Thyroid gland (tissue), 4 donors: ENCODE data around the gene PTGER4.

Source experiments
- POLR2A ChIP-seq, 2 donors: fragments of 450-650 bp; IDR thresholded peaks; one replicate each; pipeline ENCODE4 v1.6.1; 2017; ENCODE audit warnings: antibody characterized with exemption in 2 of 2, mild to moderate bottlenecking in 2 of 2, moderate library complexity in 1 of 2
- TF ChIP-seq, protein P1 (sequence below), 6 experiments: fragments of 200-600 bp in 3 of 6; fragments of 450-650 bp in 3 of 6; sonication (generic) in 3 of 6; IDR thresholded peaks; one replicate each; pipeline ENCODE4 v1.5.1; 2016 to 2019; ENCODE audit warnings: antibody characterized with exemption in 6 of 6, mild to moderate bottlenecking in 2 of 6, inconsistent platforms in 1 of 6, moderate library complexity in 1 of 6

GRCh38 chr5:40681363-40682153 lies 1.8 kb downstream of the PTGER4 start:
- TF ChIP-seq, protein P1, sequence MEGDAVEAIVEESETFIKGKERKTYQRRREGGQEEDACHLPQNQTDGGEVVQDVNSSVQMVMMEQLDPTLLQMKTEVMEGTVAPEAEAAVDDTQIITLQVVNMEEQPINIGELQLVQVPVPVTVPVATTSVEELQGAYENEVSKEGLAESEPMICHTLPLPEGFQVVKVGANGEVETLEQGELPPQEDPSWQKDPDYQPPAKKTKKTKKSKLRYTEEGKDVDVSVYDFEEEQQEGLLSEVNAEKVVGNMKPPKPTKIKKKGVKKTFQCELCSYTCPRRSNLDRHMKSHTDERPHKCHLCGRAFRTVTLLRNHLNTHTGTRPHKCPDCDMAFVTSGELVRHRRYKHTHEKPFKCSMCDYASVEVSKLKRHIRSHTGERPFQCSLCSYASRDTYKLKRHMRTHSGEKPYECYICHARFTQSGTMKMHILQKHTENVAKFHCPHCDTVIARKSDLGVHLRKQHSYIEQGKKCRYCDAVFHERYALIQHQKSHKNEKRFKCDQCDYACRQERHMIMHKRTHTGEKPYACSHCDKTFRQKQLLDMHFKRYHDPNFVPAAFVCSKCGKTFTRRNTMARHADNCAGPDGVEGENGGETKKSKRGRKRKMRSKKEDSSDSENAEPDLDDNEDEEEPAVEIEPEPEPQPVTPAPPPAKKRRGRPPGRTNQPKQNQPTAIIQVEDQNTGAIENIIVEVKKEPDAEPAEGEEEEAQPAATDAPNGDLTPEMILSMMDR (IDR thresholded peaks at IDR 0.05) = no peak
- TF ChIP-seq POLR2A (IDR thresholded peaks at IDR 0.05) = no peak
